ENCODE results near the gene TEX26.
A peak's percentile ranks its signal among the peaks of the same experiment; 100 is the strongest.

The TEX26 gene

GRCh38 chr13:30976025-30976424 lies 43.6 kb downstream of the TEX26 start:
- DNase-seq (ENCODE audit: low read depth): no peak

- DNase-seq (ENCODE audit: low read depth): no peak
These were observed 46.8 kb downstream of the TEX26 start for GRCh38 chr13:30978981-30979956.

- DNase-seq (ENCODE audit: low read depth): no peak
These were observed 50.0 kb downstream of the TEX26 start for GRCh38 chr13:30982506-30982905.

- no peak for DNase-seq (ENCODE audit: low read depth)
These were observed 50.5 kb downstream of the TEX26 start for GRCh38 chr13:30982906-30983305.

GRCh38 chr13:30983431-30983830 lies 51.0 kb downstream of the TEX26 start:
- no peak for DNase-seq (ENCODE audit: low read depth)

- DNase-seq (ENCODE audit: low read depth): no peak
These were observed 52.2 kb downstream of the TEX26 start for GRCh38 chr13:30984620-30985019.

- peak; percentile 85 for DNase-seq (ENCODE audit: low read depth)
These were observed 53.3 kb downstream of the TEX26 start for GRCh38 chr13:30985637-30986205.

GRCh38 chr13:30991184-30991583 lies 58.7 kb downstream of the TEX26 start:
- DNase-seq (ENCODE audit: low read depth): peak; percentile 22

GRCh38 chr13:30991922-30992321 lies 59.5 kb downstream of the TEX26 start:
- DNase-seq (ENCODE audit: low read depth): no peak

- DNase-seq (ENCODE audit: low read depth): no peak
These were observed 62.9 kb downstream of the TEX26 start for GRCh38 chr13:30995331-30995730.

- no peak for DNase-seq (ENCODE audit: low read depth)
These were observed 65.2 kb downstream of the TEX26 start for GRCh38 chr13:30997697-30998096.

GRCh38 chr13:30998136-30999088 lies 66.0 kb downstream of the TEX26 start:
- DNase-seq (ENCODE audit: low read depth): peak; percentile 65

GRCh38 chr13:31000889-31001288 lies 68.4 kb downstream of the TEX26 start:
- DNase-seq (ENCODE audit: low read depth): no peak

- DNase-seq (ENCODE audit: low read depth): peak; percentile 36
These were observed 69.2 kb downstream of the TEX26 start for GRCh38 chr13:31001647-31002046.

- DNase-seq (ENCODE audit: low read depth): no peak
These were observed 72.6 kb downstream of the TEX26 start for GRCh38 chr13:31005066-31005465.

GRCh38 chr13:31007417-31007816 lies 75.0 kb downstream of the TEX26 start:
- no peak for DNase-seq (ENCODE audit: low read depth)

GRCh38 chr13:31008400-31009115 lies 76.1 kb downstream of the TEX26 start:
- DNase-seq (ENCODE audit: low read depth): peak; percentile 20

GRCh38 chr13:31009166-31009565 lies 76.7 kb downstream of the TEX26 start:
- DNase-seq (ENCODE audit: low read depth): peak; percentile 28

- DNase-seq (ENCODE audit: low read depth): no peak
These were observed 77.8 kb downstream of the TEX26 start for GRCh38 chr13:31010296-31010695.

- DNase-seq (ENCODE audit: low read depth): no peak
These were observed 78.9 kb downstream of the TEX26 start for GRCh38 chr13:31011193-31011860.

All from EH (cell line).